Measurements from ENCODE around the gene PDIA6. TPM values are rescaled to one million over a fixed set of nuclear protein-coding genes. Genes with fewer than 3 reads are reported as not detected.
"Not testable (repeated sequence)": the region's sequence is repeated elsewhere in the genome, so short reads cannot be mapped to it uniquely, and the experiment has no call there.

The PDIA6 gene
- total RNA-seq, 1 donor from 2014 or later: 130 TPM

GRCh38 chr2:10788855-10789254 lies 23.7 kb downstream of the PDIA6 start:
- intact Hi-C loops (cut with DNase I): no loop called here
- no peak for DNase-seq (ENCODE audit: low spot score)

- no peak for DNase-seq (ENCODE audit: low spot score)
- intact Hi-C loops (cut with DNase I): no loop called here
Measured at GRCh38 chr2:10787176-10787968, 25.2 kb downstream of the PDIA6 start.

GRCh38 chr2:10786240-10786982 lies 26.2 kb downstream of the PDIA6 start:
- intact Hi-C loops (cut with DNase I): no loop called here
- DNase-seq (ENCODE audit: low spot score): no peak

- intact Hi-C loops (cut with DNase I): no loop called here
- no peak for DNase-seq (ENCODE audit: low spot score)
Measured at GRCh38 chr2:10785260-10785659, 27.3 kb downstream of the PDIA6 start.

- intact Hi-C loops (cut with DNase I): no loop called here
Measured at GRCh38 chr2:10784719-10785118, 27.9 kb downstream of the PDIA6 start.

GRCh38 chr2:10783421-10783820 lies 29.2 kb downstream of the PDIA6 start:
- no peak for DNase-seq (ENCODE audit: low spot score)
- intact Hi-C loops (cut with DNase I): no loop called here

More at GRCh38 chr2:10784719-10785118, 27.9 kb downstream of the PDIA6 start:
- DNase-seq (ENCODE audit: low spot score): no peak

- intact Hi-C loops (cut with DNase I): no loop called here
- no peak for DNase-seq (ENCODE audit: low spot score)
Measured at GRCh38 chr2:10781746-10782145, 30.8 kb downstream of the PDIA6 start.

GRCh38 chr2:10780821-10781220 lies 31.8 kb downstream of the PDIA6 start:
- intact Hi-C loops (cut with DNase I): not testable (repeated sequence)
- peak; percentile 55 for DNase-seq (ENCODE audit: low spot score)

- intact Hi-C loops (cut with DNase I): no loop called here
- DNase-seq (ENCODE audit: low spot score): no peak
Measured at GRCh38 chr2:10780491-10780820, 32.1 kb downstream of the PDIA6 start.

- intact Hi-C loops (cut with DNase I): no loop called here
- DNase-seq (ENCODE audit: low spot score): peak; percentile 63
Measured at GRCh38 chr2:10779776-10780490, 32.7 kb downstream of the PDIA6 start.

- peak; percentile 63 for DNase-seq (ENCODE audit: low spot score)
- intact Hi-C loops (cut with DNase I): no loop called here
Measured at GRCh38 chr2:10778724-10779115, 33.9 kb downstream of the PDIA6 start.

GRCh38 chr2:10777842-10778723 lies 34.5 kb downstream of the PDIA6 start:
- intact Hi-C loops (cut with DNase I): no loop called here
- peak; percentile 72 for DNase-seq (ENCODE audit: low spot score)

- intact Hi-C loops (cut with DNase I): no loop called here
- DNase-seq (ENCODE audit: low spot score): peak; percentile 50
Measured at GRCh38 chr2:10777111-10777841, 35.3 kb downstream of the PDIA6 start.

- intact Hi-C loops (cut with DNase I): no loop called here
- peak; percentile 63 for DNase-seq (ENCODE audit: low spot score)
Measured at GRCh38 chr2:10776231-10776977, 36.2 kb downstream of the PDIA6 start.

- intact Hi-C loops (cut with DNase I): no loop called here
- peak; percentile 39 for DNase-seq (ENCODE audit: low spot score)
Measured at GRCh38 chr2:10775831-10776230, 36.8 kb downstream of the PDIA6 start.

- intact Hi-C loops (cut with DNase I): no loop called here
- peak; percentile 38 for DNase-seq (ENCODE audit: low spot score)
Measured at GRCh38 chr2:10775021-10775780, 37.4 kb downstream of the PDIA6 start.

GRCh38 chr2:10774394-10774793 lies 38.2 kb downstream of the PDIA6 start:
- DNase-seq (ENCODE audit: low spot score): peak; percentile 75
- intact Hi-C loops (cut with DNase I): no loop called here
